Measurements from ENCODE around the gene PPP2R3B.

- TF ChIP-seq TCF7 (CRISPR knock-in tag; IDR thresholded peaks at IDR 0.05; ENCODE audit: low read depth) (no peak), CTCF (IDR thresholded peaks at IDR 0.05) (no peak)
Observed at GRCh38 chrX:338281-338835, 48.3 kb downstream of the PPP2R3B start.
